ENCODE data around the gene DTNB.
A peak's percentile ranks its signal among the peaks of the same experiment; 100 is the strongest.

Gene DTNB

DNA sequence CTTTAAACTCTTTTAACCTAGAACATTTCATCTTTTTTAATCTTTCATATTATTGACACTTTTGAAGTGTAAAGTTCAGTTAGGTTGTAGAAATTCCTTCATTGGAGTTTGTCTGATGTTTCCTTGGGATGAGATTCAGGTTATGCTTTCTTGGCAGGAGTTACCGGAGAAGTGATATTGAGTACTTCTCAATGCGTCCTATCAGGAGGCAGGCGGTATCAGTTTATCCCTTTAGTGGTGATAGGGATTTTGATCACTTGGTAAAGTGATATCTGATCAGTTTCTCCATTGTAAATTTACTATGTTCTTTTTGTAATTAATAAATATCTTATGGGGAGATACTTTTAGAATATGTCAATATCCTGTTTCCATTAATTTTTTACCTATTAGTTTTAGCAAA is 78.4 kb downstream of the DTNB start:
- DNase-seq = no peak
- intact Hi-C loops (cut with DNase I) = no loop called here

DNA sequence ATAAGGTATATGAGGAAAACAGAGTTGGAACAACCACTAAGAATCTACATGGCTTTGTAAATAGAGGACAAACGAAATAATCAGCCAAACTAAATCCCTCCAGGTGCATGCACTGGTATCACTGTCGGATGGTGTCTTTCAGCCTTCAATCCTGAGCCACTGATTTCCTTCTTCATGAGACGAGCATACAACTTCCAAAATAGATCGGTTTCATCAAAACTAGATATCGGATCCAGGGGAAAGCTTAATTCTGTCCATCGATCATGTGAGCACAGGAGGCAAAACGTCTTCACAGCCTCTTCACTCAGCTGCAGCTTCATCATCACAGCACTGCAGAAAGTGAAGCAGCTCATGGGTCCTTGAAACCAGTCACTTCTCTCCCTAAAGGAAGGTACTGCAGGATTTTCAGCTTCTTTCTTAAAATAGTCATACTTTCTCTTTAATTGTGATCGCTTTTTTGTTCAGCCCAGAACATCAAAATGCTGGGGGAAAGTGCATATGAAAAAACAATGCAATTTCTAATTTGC is 80.5 kb downstream of the DTNB start:
- no peak for DNase-seq
- intact Hi-C loops (cut with DNase I) = no loop called here

DNA sequence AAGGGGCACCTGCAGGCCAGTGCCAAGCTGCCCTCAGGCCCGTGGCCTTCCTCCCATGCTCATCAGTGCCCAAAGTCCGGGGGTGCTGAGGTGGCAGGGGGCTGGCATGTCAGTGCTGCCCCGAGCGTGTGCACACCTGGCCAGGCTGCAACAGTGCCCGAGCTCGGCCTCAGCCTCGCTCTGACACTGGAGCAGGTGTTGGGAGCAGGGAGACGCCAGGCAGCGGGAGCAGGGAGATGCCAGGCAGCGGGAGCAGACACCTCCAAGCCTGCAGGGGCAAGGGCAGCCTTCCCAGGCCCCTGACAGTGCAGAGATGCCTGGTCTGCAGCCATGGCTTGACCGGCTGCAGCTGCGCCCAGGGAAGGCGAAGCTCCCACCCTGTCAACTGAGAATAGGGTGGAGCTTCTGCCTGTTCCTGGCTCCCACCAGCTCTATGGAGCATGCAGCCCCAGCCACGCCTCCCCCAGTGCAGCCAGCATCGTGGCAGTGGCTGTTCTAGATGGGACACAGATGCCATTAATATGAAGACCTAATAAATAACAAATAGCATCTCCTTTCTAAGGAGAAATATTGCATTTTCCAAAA is 82.4 kb downstream of the DTNB start:
- peak; percentile 48 to 98 (median 74) for DNase-seq
- intact Hi-C loops (cut with DNase I) = no loop called here

DNA sequence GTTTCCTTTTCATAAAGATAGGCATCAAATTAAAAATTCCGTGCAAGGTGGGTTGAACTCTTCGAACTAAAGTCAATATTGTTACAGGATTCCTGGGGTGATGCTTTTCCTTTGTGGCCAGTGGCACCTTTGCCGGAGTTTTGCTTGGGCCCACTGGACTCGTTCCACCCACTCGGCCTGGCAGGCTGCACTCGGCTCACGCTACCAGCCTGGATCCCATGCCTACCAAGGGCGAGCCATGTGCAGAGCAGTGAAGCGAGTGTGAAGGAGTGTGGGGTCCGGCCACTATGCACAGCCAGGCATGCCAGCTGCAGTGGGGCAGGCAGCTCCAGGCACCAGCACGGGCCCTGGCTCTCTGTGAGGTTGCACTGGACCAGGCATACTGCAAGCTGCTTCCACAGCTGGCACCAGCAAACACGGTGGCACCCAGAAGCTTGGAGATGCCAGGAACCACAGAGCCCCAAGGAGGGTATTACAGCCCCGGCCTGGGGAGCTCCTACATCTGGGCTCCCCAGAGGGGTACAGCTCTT is 83.6 kb downstream of the DTNB start:
- DNase-seq = peak in 3 of 10 donors; percentile 43 to 85 (median 71)
- intact Hi-C loops (cut with DNase I) = no loop called here

DNA sequence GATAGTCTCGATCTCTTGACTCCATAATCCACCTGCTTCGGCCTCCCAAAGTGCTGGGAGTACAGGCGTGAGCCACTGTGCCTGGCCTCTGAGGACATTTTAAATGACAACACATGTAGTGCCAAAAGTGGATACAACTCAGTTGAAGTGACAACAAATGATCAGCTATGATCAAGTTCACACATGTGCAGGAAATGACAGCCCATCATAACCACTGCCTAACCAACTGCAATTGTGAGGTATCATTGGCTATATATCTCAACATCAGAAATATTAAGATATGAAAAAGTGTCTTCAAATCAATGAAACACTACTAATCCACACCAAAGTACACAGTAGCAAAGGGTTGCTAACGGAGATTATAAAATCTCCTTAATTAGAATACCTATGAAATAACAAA is 84.8 kb downstream of the DTNB start:
- intact Hi-C loops (cut with DNase I) = no loop called here

DNA sequence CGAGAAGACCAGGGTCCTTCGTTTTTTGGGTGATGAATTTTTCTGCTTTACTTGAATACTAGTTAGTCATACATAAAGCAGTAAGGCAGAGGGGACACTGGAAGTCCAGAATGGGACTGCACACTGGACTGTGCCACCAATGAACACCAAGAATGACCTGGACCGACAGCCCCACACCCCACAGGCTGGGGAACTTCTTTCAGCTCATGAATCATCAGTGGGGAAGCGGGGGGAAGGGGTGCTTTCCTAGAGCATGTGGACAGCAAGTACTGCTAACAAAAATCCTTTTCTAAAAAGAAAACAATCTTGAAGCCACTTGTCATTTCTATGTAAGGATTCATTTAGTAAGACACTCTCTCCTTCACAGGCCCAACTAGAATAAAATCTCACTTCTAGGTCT is 86.0 kb downstream of the DTNB start:
- intact Hi-C loops (cut with DNase I) = no loop called here
- DNase-seq = peak in 5 of 10 donors; percentile 49 to 90 (median 69)

More for the DNA sequence above, 84.8 kb downstream of the DTNB start:
- DNase-seq = no peak

DNA sequence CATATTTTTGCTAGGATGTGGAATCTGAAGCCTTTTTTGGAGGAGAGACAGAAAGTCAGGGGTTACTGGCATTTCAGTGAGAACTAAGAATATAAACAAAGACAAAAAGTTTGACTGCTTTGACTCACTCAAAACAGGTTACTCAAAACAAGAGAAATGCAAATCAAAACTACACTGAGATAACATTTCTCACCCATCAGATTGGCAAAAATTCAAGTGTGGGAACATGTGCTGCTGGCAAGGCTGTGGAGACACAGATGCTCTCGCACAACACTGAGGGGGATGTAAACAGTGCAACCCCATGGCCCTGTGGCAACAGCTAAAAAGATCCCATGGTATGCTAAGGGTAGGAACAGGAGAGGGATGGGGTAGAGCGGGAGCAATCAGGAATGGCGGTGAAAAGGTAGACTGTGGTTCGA is 86.6 kb downstream of the DTNB start:
- intact Hi-C loops (cut with DNase I) = no loop called here
- peak in 6 of 10 donors; percentile 15 to 87 (median 51) for DNase-seq

DNA sequence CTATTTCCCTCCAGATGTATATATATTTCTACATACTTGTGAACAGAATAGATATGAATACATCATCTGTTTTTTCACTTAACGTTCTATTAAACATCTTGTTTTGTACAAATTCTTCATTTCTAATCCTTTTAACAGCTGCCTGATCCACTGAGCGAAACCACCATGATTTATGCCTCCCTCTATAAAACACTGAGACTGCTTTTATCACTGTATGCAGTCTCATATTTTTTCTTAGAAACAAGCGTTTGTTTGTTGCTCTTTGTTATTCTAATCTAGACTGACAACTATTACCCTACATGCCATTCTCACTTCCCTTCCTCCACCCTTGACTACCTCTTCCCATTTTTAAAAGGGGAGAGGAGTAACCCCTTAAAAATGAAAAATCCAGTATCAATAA is 88.2 kb downstream of the DTNB start:
- intact Hi-C loops (cut with DNase I) = no loop called here
- DNase-seq = no peak

DNA sequence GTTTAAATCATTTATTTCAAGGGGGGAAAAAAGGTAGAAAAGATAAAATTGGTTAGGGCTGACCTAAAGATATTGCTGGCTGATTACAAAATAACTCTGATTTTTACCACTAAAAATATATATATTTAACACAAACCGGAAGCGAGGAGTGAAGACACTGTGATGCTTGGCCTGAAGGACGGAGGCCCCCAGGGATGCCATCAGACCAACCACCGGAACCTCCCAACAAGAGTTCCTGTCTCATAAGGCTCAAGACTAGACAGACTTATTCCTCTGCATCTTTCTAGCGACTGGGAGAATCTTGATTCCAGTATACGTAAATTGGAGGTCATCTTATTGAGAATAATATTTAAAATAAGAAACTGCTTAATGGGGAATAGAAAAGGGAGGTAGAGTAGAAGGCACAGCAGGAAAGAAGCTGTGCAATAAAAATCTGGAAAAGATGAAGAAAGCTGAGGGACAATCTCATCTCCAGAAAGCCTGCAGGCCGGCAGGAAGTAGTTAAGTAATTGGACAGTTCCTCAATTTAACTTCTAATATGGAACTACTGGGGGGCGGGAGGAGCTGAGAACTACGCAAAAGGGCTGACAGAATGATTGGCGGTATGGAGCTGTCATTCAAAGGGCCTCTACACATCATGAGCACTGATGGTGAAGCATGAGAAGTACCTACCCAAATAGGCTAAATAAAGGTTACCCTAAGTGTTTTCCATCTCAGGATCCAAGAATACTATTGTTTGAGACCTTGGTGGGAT is 91.1 kb downstream of the DTNB start:
- DNase-seq = no peak

DNA sequence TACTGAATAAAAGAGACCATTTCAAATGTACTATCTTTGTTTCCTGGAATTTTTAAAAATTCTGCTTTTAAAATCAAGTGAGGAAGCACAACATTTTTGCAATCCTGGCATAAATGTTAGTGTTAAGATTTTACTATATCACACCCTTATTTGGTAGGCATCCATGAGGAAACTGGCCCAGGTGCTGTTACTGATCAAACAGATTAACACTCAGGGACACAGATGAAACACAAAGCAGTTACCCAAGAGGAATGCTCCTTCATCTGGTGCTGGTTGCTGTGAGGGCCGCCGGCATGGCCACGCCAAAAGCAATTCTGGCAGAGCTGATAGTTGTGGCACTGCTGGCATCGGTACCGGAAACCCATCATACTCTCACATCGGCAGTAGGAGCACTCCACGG is 96.8 kb downstream of the DTNB start:
- intact Hi-C loops (cut with DNase I) = no loop called here
- no peak for DNase-seq

More for the DNA sequence above, 91.1 kb downstream of the DTNB start:
- intact Hi-C loops (cut with DNase I) = no loop called here

DNA sequence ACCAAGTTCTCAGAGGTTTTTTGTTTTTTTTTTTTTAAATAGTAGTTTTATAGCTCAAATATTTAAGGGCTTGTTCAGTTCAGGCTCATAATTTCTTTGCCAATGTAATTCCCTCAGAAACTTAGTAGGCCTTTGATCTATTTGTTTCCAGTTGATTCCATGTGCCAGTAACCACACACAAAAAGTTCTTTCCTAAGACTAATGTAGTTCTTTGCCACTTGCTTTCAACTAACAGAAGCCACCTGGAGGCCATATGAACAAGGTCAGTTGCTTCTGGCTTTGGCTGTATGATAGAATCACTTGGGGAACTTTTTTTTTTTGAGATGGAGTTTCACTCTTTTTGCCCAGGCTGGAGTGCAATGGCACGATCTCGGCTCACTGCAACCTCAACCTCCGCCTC is 100.7 kb downstream of the DTNB start:
- DNase-seq = no peak
- intact Hi-C loops (cut with DNase I) = no loop called here

DNA sequence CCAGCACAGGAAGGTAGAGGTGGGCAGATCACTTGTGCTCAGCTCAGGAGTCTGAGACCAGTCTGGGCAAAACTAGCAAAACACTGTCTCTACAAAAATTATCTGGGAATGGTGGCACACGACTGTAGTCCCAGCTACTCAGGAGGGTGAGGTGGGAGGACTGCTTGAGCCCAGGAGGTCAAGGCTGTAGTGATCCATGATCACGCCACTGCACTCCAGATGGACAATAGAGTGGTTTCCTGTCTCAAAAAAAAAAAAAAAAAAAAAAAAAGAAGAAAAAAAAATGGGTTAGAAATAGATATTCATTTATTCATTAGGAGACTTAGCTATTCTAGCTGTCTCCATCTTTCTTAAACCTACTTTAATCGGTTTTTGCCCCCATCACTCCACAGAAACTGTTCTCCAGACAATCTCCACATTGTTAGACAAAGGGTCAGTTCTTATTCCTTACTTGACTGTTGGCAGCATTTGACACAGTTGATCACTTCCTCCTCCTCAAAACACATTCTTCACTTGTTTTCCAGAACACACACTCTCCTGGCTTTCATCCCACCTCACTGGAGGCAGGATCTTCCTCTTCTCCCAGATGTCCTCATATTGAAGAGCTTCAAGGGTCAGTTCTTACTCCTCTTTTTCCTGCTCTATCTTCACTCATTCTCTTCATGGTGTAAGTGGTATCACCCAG is 103.1 kb downstream of the DTNB start:
- intact Hi-C loops (cut with DNase I) = no loop called here
- no peak for DNase-seq

DNA sequence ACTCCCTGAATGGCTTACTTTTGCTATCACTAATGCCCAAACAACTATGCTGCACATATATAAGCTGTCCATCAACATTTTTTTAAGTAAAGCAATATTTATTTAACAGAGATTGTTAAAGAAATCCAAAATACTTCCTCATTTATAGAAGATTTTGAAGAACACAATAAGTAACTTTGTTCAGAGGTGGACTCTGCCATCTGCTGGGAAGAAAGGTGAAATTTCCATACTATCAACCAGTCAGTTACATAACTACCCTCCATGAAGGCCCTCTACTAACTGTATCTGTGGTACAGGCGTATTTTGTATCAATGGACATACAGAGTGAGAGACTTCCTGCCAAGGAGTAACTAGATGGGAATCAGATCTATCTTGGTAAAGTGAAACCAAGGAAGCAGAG is 106.0 kb downstream of the DTNB start:
- intact Hi-C loops (cut with DNase I) = no loop called here
- no peak for DNase-seq

DNA sequence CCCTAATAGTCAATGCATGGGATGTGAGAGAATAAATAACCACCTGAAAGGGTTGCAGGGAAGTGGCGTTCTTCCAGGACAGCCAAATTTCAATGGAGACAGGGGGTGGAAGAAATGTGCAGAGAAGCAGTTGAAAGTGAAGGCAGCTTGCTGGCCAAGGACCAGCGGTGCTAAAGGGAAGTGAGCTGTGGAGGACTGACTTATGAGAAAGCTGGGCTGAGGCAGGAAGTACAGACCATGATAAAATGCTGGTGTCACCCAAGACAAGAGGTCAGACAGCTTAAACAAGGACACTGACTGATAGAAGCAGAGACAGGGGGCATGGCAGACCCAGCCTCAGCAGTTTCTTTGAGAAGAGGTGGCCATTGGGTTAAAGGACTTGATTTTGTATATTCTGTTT is 106.7 kb downstream of the DTNB start:
- no peak for DNase-seq
- intact Hi-C loops (cut with DNase I) = no loop called here

DNA sequence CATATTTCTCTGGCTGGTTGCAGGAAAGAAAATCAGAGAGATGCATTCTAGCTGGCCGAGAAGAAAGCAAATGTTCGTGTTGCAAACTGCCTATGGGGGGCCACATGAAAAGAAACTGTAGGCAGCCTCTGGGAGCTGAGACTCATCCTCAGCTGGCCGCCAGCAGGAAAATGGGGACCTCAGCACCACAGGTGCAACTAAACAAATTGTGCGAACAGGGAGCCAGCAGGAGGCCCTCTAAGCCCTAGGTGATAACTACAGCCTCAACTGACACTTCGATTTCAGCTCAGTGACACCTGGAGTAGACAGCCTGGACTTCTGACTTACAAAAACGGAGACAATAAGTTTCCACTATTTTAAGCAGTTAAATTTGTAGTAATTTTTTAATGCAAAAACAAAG is 107.3 kb downstream of the DTNB start:
- DNase-seq = no peak
- intact Hi-C loops (cut with DNase I) = no loop called here

DNA sequence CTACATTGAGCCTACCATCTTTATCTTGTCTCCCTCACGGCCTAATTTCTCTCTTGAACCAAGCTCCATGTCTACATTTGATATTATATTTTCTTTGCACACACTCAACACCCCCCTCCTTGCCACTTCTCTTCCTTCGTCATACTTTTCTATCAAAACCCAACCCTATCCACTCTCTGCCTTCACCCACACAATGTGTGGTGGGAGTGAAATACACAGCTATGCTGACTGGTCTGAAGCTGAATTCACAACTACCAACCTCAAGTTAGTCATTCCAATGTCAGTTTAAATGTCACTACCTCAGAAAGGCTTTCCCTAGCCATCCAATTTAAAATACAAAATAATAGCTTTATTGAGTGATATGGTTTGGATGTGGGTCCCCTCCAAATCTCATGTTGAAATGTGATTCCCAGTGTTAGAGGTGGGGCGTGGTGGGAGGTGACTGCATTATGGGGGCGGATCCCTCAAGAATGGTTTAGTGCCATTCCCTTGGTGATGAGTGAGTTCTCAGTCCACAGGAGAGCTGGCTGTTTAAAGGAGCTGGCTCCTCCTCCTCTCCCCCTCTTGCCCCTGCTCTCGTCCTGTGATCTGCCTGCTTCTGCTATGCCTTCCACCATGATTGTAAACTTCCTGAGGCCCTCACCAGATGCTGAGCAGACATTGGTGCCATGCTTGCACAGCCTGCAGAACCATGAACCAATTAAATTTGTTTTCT is 112.1 kb downstream of the DTNB start:
- intact Hi-C loops (cut with DNase I) = no loop called here
- DNase-seq = no peak

DNA sequence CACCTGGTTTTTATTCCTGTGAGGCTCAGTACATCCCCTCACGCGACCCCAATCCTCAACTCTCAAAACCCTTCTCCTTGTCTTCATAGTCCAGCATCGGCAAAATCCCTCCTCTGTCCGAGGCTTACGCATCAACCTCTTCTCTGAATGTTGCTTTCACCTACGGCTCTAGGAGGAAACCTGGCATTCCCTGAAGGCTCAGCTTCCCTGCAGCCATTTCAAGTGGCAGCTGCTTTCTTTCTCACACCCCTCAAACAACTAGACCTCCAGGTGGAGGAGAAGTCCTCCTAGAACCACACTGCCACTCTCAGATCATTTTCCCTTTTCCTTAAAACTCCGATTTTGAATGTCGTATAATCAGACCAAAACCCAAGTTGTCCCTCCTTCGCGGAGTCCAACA is 114.2 kb downstream of the DTNB start:
- intact Hi-C loops (cut with DNase I) = no loop called here
- DNase-seq = no peak

DNA sequence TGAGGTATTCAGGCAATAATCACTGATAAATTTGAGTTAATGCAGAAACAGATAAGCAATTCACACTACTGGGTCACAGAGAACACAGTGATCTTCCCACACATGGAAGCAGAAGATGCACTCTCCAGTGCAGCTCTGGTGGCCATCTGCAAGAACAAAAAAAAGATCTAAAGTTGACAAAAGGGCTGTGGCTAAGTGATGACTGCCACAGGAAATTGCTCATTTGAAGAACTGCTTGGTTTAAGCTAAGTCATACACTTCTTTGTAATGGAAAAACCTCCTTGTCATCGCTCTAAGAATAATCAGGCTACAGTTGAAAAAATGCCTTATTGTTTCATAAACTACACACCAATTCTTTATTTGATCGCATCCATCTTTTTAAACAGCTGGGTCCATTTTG is 115.1 kb downstream of the DTNB start:
- DNase-seq = no peak
- intact Hi-C loops (cut with DNase I) = no loop called here

DNA sequence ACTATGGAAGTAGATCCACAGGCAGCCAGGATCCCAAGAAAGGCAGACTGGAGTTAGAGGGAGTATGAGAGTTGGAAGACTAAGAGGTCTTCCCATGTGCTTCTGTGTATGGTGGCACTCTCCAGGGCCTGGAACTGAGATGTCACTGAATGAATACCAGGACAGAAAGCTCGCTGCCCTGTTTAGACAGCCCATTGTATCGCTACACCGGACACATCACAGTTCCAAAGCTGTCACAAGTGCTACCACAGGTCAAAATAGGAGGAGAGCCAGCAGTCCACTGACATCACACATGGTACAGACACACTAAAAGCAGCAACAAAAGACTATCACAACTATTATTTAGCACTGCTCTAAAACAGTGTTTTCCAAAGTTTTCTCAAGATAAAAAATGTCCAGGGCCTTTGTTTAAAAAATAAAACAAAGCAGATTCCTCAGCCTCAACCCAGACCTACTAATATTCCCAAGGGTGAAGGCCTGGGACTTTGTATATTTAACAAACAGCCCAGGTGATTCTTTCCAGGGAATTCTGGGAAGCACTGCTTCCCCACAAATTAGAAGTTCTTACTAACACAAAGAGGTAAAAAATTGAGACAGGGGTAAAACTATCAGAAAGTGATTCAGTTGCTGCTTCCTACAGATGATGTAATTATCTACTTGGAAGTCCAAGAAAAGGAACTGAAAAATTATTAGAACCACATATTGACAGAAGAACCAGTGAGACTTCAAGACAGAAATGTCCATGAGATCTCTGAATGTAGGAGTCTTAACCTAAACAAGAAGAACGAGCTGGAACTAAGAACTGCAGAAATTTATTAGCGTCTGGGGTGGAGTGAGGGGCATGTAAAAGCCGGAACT is 116.0 kb downstream of the DTNB start:
- DNase-seq = no peak
- intact Hi-C loops (cut with DNase I) = no loop called here

DNA sequence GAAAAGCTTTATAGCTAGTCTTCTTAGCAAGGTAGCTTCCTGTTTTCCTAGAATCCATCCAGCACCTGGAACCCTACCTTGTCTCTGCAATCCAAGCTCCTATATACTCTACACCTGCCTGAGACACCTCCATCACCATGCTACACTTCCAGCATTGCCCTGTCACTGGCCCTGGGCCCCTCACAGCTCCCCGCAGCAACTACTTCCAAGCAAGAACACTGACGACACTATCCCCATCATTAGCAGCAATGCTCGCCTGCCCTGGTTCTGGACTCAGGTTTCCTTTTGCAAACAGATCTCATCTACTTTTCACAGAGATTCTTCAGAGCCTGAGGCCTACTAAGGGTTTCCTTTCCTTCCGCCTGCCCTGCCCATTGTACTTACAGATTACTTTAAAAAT is 121.1 kb downstream of the DTNB start:
- intact Hi-C loops (cut with DNase I) = no loop called here
- DNase-seq = no peak
